GM04504 (cell line): Measurements from ENCODE around the gene IRX5.

Experiments used
- DNase-seq: peaks from one replicate; pipeline ENCODE4 v3.0.0-alpha.2; 2012; ENCODE audit warnings: low read depth

IRX5 gene

DNA sequence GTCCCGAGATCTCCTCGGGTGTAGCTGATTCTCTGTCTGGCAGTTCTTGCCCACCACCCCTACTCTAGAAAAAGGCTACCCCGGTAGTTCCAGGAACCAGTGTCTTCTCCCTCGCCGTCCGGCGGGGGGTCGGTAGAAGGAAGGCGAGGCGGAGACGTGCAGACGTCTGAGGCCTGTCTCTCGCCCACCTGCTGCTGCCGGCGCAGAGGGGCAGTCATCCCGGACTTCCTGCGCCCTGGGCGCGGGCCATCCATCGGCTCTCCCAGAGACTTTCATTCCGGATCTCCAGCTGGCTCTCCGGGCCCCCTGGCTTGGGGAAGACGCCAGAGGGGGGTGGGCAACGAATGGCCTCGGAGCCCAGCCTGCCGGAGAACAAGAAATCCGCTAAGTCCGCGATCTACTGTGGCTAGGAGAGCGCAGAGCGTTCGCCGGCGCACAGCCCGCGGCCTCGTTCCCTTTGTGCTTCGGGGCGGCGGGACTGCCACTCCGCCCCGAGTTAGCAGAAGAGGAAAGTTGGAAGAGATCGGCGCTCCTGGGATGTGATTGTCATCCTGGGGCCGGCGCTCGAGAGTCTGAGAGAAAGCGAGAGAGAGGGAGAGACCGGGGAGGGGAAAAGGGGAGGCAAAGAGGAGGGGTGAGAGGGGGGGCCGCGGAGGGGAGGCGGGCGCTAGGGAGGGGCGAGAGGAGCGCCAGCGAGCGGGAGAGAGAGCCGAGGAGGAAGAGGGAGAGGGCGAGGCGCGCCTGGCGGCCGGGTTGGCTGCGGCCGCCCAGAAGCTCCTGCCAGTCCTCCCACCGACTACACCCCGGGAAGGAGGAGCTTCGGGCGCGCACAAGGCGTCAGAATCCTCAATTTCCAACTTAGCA, at the start of gene IRX5:
IRX5 (plus strand) TSS at position 861 of the 864 bp plus-strand sequence. CDS start 334 bp downstream, outside the sequence.
- DNase-seq, result peak; percentile 95

GRCh38 chr16:54882556-54882955, 48.1 kb upstream of the IRX5 start:
- DNase-seq, result no peak

DNA sequence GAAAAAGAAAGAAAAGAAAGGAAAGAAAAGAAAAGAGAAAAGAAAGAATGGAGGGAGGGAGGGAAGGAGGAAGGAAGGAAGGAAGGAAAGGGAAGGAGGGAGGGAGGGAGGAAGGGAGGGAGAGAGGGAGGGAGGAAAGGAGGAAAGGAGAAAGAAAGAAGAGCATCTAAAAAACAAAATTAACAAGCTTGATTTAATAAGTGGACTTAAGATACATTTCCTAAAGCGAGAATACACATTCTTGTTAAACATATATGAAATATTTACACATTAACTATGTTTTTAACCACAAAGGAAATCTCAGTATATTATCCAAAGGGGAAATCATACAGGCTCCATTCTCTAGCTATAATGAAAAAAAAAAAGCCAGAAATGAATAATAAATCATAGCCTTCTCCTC, 47.3 kb upstream of the IRX5 start:
- no peak for DNase-seq

GRCh38 chr16:54886078-54886477, 44.6 kb upstream of the IRX5 start:
- DNase-seq, result no peak

- DNase-seq, result no peak
These were observed 40.3 kb upstream of the IRX5 start for GRCh38 chr16:54890381-54890780.

DNA sequence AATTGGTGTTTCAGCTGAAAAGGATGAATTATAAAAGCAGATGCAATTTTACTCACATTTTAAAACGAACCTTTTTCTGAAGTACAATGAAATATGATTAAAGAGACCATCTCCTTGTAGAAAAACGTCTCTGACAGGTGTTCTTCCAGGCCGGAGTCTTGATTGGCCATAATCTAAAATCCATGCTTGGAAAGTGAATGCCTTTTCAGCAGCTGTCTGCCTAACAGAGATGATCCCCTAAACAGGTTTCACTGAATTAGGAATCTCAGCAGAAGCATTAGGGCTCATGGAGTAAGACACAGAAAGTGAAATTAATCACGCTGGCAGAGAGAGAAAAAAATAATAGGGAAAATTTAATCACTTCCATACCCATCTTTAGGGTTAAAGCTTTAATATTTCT, 39.3 kb upstream of the IRX5 start:
- no peak for DNase-seq

DNA sequence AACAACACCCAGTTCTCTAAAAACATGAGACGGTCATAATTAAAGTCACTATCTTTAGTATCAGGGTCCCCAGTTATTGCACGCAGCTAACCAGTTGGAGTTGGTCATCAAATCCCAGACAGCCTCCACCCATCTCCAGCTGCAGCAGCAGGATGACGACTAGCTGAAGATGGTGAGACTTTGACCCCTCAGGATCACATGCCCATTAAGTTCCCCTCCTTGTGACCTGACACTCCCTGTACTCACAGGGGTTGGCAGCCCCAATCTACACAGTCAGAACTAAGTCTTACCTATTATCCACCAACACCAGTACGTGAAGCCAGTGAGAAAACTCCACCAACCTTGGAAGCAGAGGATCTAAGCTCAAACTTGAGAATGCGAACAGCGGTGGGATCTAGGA, 37.7 kb upstream of the IRX5 start:
- no peak for DNase-seq

DNA sequence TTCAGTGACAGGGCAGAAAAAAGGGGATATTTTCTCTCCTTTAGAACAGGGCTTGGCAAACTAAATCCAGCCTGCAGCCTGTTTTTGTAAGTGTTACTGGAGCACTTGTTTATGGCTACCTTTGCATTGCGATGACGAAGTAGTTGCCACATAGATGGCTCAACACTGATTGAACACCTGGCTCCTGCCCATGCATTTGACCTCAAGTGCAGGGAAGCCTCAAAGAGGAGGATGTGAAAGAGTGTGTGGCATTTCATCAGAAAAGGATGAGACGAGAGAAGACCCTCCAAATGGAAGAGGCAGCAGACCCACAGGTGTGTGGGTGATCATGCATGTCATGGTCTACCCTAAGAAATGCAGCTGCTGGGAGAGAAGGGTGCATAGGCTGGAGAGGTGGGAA, 32.7 kb upstream of the IRX5 start:
- DNase-seq, result no peak

- DNase-seq, result no peak
These were observed 29.1 kb upstream of the IRX5 start for GRCh38 chr16:54901606-54902005.

DNA sequence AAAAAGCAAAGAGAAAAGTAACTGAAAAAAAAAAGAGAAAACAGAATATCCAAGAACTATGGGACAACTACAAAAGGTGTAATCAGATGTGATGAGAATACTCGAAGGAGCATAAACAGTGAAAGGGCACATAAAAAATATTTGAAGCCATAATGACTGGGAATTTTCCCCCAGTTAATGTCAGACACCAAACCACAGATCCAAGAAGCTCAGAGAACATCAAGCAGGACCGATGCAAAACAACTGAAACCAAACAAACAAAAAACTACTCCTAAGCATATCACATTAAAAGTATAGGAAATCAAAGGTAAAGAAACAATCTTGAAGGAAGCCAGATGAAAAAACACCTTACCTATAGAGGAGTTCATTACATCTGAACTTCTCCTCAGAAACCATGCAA, 27.6 kb upstream of the IRX5 start:
- no peak for DNase-seq

GRCh38 chr16:54911079-54911478, 19.6 kb upstream of the IRX5 start:
- DNase-seq, result no peak

DNA sequence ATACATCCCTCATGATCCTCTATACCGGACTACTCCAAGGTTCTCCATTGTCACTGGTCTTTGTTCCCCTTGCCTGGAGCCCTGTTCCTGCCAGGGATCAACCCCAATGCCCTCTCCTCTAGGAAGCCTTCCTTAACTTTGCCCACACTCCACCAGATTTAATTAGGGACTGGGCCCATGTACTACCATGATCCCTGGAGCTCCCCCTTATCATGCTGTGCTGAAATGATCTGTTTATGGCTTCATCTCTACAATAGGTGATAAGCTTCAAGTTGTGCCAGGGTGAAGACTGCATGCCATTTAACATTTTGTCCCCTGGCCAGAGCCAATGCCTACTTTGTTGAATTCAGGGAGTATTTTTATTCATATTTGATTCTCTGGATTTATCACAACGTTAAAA, 17.9 kb upstream of the IRX5 start:
- no peak for DNase-seq

- peak; percentile 46 for DNase-seq
These were observed 9.3 kb upstream of the IRX5 start for GRCh38 chr16:54921206-54921824.

- DNase-seq, result no peak
These were observed 7.6 kb upstream of the IRX5 start for GRCh38 chr16:54923055-54923473.

- DNase-seq, result no peak
These were observed 6.7 kb upstream of the IRX5 start for GRCh38 chr16:54923988-54924387.

- peak; percentile 20 for DNase-seq
These were observed 4.4 kb upstream of the IRX5 start for GRCh38 chr16:54926166-54926838.

DNA sequence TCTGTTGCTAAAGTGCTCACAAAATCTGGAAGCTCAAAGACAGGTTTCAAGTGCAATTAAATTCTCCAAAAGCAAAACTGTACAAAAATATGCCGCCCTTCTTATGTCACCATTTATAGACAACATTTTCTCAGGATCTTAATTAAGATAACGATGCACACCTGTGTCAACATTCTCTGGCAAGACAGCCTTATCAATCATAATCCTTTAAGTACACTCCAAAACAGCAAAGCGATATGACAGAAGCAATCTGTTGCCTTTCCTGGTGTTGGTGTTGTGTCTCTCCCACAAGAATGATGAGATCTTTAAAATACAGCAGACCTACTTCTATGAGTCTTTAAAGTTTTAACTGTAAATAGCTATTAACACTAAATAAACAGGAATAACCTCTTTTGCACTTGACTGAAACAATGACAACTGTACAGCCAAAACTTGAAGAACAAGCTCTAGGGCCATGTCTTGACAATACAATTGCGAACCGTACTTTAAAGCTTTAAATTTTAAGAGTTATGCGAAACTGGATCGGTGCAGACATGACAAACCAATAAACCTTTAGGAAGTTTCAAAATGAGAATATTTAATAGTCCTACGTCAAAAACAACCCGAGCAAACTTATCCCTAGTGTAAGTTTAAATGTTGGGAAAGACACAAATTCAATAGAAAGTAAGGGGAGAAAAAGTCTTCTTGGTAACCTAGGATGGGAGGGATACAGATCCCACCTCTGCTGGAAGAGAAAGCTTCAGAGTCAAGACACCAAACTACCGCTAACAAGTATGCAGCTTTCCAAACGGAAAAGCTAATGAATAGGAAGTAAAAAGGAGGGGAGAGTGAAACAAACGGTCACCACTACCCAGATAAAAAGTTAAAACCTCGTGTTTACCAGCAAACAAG, 3.3 kb upstream of the IRX5 start:
- DNase-seq, result no peak

DNA sequence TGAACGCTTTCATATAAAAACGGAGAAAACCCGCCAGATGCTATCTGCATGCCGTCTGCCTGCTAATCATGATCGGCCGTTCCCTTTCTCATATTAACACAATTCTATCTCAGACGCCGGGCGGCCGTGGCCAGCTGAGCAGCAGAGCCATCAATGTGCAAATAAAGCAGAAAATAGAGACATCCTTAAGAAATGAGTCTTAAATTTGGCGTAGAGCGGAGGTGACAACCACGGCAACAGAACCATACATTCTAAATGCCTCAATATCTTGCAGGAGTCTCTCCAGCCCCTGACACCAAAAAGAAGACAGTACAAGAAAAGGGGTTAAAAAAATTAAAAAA, 2.7 kb upstream of the IRX5 start:
- DNase-seq, result no peak

DNA sequence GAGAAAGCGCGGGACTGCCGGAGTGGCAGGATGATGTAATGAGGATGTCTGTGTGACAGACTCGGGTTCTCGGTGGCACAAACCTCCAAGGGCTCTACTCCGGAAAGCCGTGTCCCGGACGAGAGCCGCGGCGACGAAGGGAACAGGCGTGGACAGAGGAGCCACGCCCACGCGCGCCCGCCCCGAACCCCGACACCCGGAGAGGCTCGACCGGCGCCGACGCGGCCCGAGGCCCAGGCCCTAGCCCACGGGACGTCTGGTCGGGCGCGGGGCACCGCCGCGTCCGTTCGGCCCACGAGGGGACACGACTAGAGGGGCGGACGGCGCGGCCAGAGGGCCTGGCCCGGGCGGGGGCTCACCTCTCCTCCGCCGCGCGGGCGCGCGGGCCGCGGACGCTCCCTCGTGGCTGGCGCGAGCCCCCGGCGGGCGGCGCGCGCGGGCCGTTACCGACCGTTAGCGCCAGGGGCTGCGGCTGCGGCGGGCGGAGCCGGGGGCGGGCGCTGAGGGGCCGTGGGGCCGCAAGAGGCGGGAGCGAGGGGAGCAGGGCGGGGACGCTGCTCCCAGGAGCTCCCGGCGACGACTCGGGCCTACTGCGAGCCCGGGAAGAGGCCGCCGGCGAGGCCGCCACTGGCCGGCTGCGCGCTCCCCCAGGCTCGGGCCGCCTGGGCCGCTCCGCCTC, 2.1 kb upstream of the IRX5 start:
- DNase-seq, result peak; percentile 34

GRCh38 chr16:54929090-54930004, 1.3 kb upstream of the IRX5 start:
- DNase-seq, result peak; percentile 99

DNA sequence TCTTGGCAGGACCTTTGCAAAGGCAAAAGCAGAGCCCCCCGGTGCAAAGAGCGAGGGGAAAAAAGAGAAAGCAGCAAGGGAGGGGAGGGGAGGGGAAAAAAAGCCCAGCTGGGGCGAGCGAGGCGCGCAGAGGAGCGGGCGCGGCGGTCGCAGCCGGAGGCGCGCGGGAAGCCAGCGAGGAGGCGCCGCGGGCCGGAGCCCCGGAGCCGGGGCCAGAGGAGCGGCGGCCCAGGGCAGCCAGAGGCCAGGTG, 129 bp downstream of the IRX5 start:
- no peak for DNase-seq
